Caco-2 (cell line): ENCODE measurements around the gene MAP4K4. TPM values are rescaled to one million over a fixed set of nuclear protein-coding genes. Genes with fewer than 3 reads are reported as not detected.

Experiments
- BruUV-seq: library from RNA; stranded (reverse); fragments of 400-500 nt; replicated peaks from 2 replicates; lab custom pipeline; 2021; lab: Mats Ljungman, UMichigan
- CTCF ChIA-PET: fragments of 300-600 bp; sonication (Branson Sonifier 250); formaldehyde crosslinking; loops from one replicate; lab custom pipeline; 2022; ENCODE audit warnings: antibody characterized with exemption; lab: Charles Lee
- POLR2A ChIA-PET: fragments of 300-600 bp; sonication (Branson Sonifier 250); formaldehyde crosslinking; loops from one replicate; lab custom pipeline; 2022; ENCODE audit warnings: antibody characterized with exemption; lab: Charles Lee
- DNase-seq, 2 experiments: peaks; one replicate each; pipeline versions ENCODE4 v3.0.0 to v3.0.0-alpha.2; 2020 to 2022
- H3K27me3 ChIP-seq: replicated peaks from 2 replicates; pipeline ENCODE4 v1.6.0; 2011; ENCODE audit warnings: low read length; ENCODE audit not compliant: control insufficient read depth, insufficient read depth
- H3K36me3 ChIP-seq: 2 replicates; pipeline ENCODE4 v1.5.1; 2011; ENCODE audit warnings: low read length; ENCODE audit not compliant: control insufficient read depth, insufficient read depth
- H3K4me1 ChIP-seq: fragments of 250-450 bp; sonication (Bioruptor Pico); 2 replicates; pipeline ENCODE4 v1.5.1; 2020; ENCODE audit warnings: mild to moderate bottlenecking
- H3K4me3 ChIP-seq: 2 replicates; pipeline ENCODE4 v1.5.1; 2011; ENCODE audit warnings: low read depth, mild to moderate bottlenecking, control low read depth, low read length
- H3K9me3 ChIP-seq: fragments of 250-450 bp; sonication (Bioruptor Pico); 2 replicates; pipeline ENCODE4 v1.5.1; 2020; ENCODE audit warnings: mild to moderate bottlenecking, moderate library complexity
- H3K27ac Mint-ChIP-seq: one replicate; pipeline ENCODE4 v1.8.0; 2022; ENCODE audit warnings: mixed read lengths; ENCODE audit not compliant: unreplicated experiment
- H3K27me3 Mint-ChIP-seq: one replicate; pipeline ENCODE4 v1.8.0; 2022; ENCODE audit warnings: mixed read lengths; ENCODE audit not compliant: insufficient read depth, unreplicated experiment
- H3K36me3 Mint-ChIP-seq: one replicate; pipeline ENCODE4 v1.8.0; 2022; ENCODE audit warnings: mild to moderate bottlenecking, mixed read lengths; ENCODE audit not compliant: insufficient read depth, unreplicated experiment
- H3K4me1 Mint-ChIP-seq: one replicate; pipeline ENCODE4 v1.8.0; 2022; ENCODE audit warnings: low read depth, mixed read lengths; ENCODE audit not compliant: unreplicated experiment
- H3K4me3 Mint-ChIP-seq: one replicate; pipeline ENCODE4 v1.8.0; 2022; ENCODE audit warnings: mild to moderate bottlenecking, moderate library complexity, mixed read lengths; ENCODE audit not compliant: unreplicated experiment
- H3K9me3 Mint-ChIP-seq: one replicate; pipeline ENCODE4 v1.8.0; 2022; ENCODE audit warnings: mixed read lengths; ENCODE audit not compliant: unreplicated experiment
- CTCF ChIP-seq, 2 experiments: fragments of 200-600 bp in 1 of 2; IDR thresholded peaks; 1 replicate in 1 of 2; 2 replicates in 1 of 2; pipeline versions ENCODE4 v1.5.1 to v1.8.0; 2011 to 2022; ENCODE audit warnings: antibody characterized with exemption in 1 of 2, control low read depth in 1 of 2, inconsistent platforms in 1 of 2, low read depth in 1 of 2, low read length in 1 of 2, mild to moderate bottlenecking in 1 of 2, moderate library complexity in 1 of 2; ENCODE audit not compliant: insufficient read depth in 1 of 2, severe bottlenecking in 1 of 2, unreplicated experiment in 1 of 2
- intact Hi-C: fragments of 100-400 bp; cut with micrococcal nuclease; formaldehyde crosslinking; loops from one replicate; pipeline ENCODE4 v1.10.0; 2022; ENCODE audit not compliant: unreplicated experiment
- total RNA-seq: library from RNA; stranded (reverse); gene quantifications from 2 replicates; pipeline ENCODE4 v1.2.3, GENCODE V29; 2022

Gene MAP4K4
- total RNA-seq, 1 experiment from 2014 or later: 257 TPM

GRCh38 chr2:101901241-101901640 is 203.7 kb downstream of the MAP4K4 start:
- no peak overlapping the region for H3K27ac Mint-ChIP-seq
- H3K4me1 Mint-ChIP-seq: no peaks in the 10 kb centered on the region
- Histone ChIP-seq H3K4me1 (no peaks in the 10 kb centered on the region), H3K4me3 (no peak overlapping the region), H3K9me3 (peaks cover 3% of the 10 kb centered on the region; the same call in 1 of the 2 replicates), H3K27me3 (no peaks in the 10 kb centered on the region), H3K36me3 (peaks cover 1% of the 10 kb centered on the region; the same call in 1 of the 2 replicates)
- DNase-seq: no peak
- no peaks in the 10 kb centered on the region for H3K27me3 Mint-ChIP-seq
- H3K4me3 Mint-ChIP-seq: no peak overlapping the region
- no peak for TF ChIP-seq CTCF (IDR thresholded peaks at IDR 0.05; ENCODE audit: insufficient read depth in 1 of 2, low read depth in 1 of 2, low read length in 1 of 2, severe bottlenecking in 1 of 2, unreplicated experiment in 1 of 2)
- BruUV-seq: no TSS peak
- H3K9me3 Mint-ChIP-seq: no peaks in the 10 kb centered on the region
- H3K36me3 Mint-ChIP-seq: peaks cover 75% of the 10 kb centered on the region
- CTCF ChIA-PET: no interaction called here
- POLR2A ChIA-PET: no interaction called here
- intact Hi-C loops: loop anchor here (5.0 kb wide), 1 partner anchor 81 kb away; no protein-coding TSS in a partner anchor

GRCh38 chr2:101902169-101902568 is 204.7 kb downstream of the MAP4K4 start:
- H3K4me1 ChIP-seq: no peaks in the 10 kb centered on the region
- Mint-ChIP-seq H3K4me1 (no peaks in the 10 kb centered on the region), H3K36me3 (peaks cover 73% of the 10 kb centered on the region), H3K4me3 (no peak overlapping the region), H3K27me3 (no peaks in the 10 kb centered on the region), H3K9me3 (peaks cover under 1% of the 10 kb centered on the region), H3K27ac (no peak overlapping the region)
- H3K27me3 ChIP-seq: no peaks in the 10 kb centered on the region
- intact Hi-C loops: loop anchor here (5.0 kb wide), 1 partner anchor 80 kb away; no protein-coding TSS in a partner anchor
- H3K9me3 ChIP-seq: peaks cover 3% of the 10 kb centered on the region; the same call in 1 of the 2 replicates
- H3K4me3 ChIP-seq: no peak overlapping the region
- H3K36me3 ChIP-seq: peaks cover 1% of the 10 kb centered on the region; the same call in 1 of the 2 replicates
- ChIA-PET POLR2A (no interaction called here), CTCF (no interaction called here)
- DNase-seq: no peak
- no peak for TF ChIP-seq CTCF (IDR thresholded peaks at IDR 0.05; ENCODE audit: insufficient read depth in 1 of 2, low read depth in 1 of 2, low read length in 1 of 2, severe bottlenecking in 1 of 2, unreplicated experiment in 1 of 2)
- BruUV-seq: no TSS peak

- H3K4me1 Mint-ChIP-seq: no peaks in the 10 kb centered on the region
- ChIA-PET POLR2A (no interaction called here), CTCF (no interaction called here)
- peaks cover 19% of the 10 kb centered on the region for H3K9me3 Mint-ChIP-seq
- peaks cover 62% of the 10 kb centered on the region for H3K36me3 Mint-ChIP-seq
- no peaks in the 10 kb centered on the region for H3K36me3 ChIP-seq
- no peak overlapping the region for H3K27ac Mint-ChIP-seq
- H3K27me3 Mint-ChIP-seq: no peaks in the 10 kb centered on the region
- H3K27me3 ChIP-seq: no peaks in the 10 kb centered on the region
- H3K9me3 ChIP-seq: peaks cover 7% of the 10 kb centered on the region; the same call in 1 of the 2 replicates
- no peak for TF ChIP-seq CTCF (IDR thresholded peaks at IDR 0.05; ENCODE audit: insufficient read depth in 1 of 2, low read depth in 1 of 2, low read length in 1 of 2, severe bottlenecking in 1 of 2, unreplicated experiment in 1 of 2)
- intact Hi-C loops: loop anchor here (5.0 kb wide), 1 partner anchor 77 kb away; no protein-coding TSS in a partner anchor
- no peak overlapping the region for H3K4me3 ChIP-seq
- no TSS peak for BruUV-seq
- no peak for DNase-seq
- H3K4me3 Mint-ChIP-seq: no peak overlapping the region
- no peaks in the 10 kb centered on the region for H3K4me1 ChIP-seq
Observed at GRCh38 chr2:101904916-101905315, 207.4 kb downstream of the MAP4K4 start.
